HG03060 (cell line): ENCODE data around the gene SHF.

Experiments
- ATAC-seq: cut with Tn5 transposase; IDR thresholded peaks from one replicate; pipeline ENCODE4 v1.9.1; 2021; ENCODE audit warnings: low read depth, moderate number of reproducible peaks; ENCODE audit not compliant: unreplicated experiment

SHF gene

DNA sequence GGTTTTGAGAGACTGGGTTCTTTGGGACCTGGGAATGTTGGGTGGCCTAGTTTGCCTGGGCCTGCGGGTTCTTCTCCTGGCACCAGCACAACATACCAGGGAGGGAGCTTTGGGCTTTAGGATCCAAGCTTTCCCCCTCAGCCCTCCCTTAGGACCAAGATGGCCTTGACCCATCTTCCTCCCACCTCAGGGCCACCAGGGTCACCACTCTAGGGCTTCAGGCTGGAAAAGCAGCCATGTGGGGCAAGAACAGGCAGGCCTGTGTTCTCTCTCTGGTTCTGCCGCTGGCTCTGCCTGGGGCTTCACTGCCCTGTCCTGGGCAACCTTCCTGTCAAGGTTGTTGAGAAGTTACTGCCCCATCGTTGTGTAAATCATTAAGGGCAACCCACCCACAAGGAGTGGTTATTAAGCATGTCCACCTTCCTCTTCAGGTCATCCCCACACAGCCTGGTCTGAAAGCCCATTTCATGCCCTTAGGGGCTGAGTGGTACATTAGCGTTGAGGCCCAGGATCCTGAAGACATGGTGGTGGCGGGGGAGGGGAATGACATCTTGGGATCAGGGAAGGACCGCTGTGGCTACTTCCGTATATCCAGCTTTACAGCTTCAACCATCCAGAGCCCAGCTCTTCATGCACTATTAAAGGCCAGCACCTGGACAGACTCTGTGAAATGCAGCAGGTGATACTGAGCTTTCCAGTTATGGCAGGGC is 57.3 kb downstream of the SHF start:
- no peak for ATAC-seq

DNA sequence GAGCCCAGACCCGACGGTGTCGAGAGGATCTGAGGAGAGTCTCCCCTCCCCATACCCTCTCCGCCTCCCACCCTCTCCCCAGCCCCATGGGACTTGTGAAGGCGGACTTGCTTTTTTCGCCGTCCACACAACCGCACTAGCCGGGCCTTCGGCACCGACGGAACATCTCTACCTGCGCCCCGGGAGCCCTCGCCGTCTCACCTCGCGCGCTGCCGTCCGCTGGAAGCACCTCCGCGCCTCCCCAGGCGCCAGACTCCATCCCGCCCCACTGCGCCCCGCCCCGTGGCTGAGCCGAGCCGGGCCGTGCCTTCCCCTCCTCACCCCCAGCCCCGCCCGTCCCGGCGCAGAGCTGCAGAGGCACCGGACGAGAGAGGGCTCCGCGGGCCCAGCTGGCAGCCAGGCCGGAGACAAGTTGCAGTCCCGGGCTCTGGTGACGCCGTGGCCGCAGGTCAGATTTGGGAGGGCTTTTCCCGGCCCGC is 58.1 kb downstream of the SHF start, which contains the start of the genes DUOX1 and DUOXA1:
DUOX1 (plus strand) TSS at position 344 of the 479 bp plus-strand sequence. CDS start 1,973 bp downstream, outside the sequence.
DUOXA1 (minus strand) TSS at position 229 of the 479 bp plus-strand sequence. CDS start 6,865 bp downstream, outside the sequence.
- ATAC-seq, result no peak

DNA sequence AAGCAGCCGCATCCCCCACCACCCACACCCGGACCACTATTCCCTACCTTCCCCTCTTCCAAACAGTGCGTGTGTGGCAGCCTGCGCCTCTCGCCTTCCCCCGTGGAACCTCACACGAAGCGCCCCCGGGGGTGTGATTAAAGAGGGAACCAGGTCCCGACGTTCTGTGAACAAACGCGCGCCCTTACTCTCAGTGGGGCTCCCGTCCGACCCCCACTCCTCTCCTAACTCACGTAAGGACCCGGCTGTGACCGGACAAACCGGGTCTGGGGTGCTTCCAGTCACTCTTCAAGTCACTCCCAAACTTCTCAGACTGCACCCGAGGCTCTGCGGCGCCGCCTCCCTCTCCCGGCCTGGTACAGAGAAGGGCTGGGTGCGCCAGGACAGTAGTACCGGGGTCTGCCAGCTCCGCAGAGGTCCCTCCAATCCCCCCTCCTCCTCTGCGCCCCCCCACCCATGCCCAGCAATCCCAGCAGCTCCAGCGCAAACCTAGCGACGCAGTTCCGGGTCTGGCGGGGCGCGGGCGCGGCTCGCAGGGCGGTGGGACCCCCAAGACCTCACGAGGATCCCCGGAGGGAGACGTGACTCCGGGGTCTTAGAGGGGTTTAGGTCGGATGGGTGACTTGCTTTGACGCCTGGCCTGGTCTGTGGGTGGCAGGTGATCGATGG is 58.7 kb downstream of the SHF start:
- ATAC-seq, result no peak

DNA sequence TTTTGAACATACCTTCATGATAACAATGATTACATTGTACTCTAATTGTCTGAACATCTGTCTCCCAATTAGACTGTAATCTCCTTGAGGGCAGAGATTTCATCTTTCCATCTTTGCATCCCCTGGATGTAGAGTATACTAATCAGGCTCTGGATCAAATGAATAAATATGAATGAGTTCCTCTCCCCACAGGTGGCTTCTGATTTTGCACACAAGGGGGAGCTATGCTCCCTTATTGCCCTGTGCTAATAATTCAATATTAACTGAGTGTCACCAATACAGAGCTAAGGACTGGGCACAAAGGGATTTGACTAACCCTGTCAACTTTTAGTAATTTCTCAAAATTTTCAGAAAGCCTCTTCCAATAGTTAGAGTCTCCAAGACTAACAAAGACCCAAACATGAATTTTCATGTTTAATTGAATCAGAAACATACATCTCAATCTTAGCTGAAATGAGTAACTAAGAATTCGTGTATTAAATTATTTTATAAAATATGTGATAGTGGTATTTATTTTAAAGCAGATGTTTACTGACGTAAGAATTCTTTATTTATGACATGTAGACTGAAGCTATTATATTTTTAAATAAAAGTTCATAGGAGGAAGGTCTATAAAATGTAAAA is 61.1 kb downstream of the SHF start:
- no peak for ATAC-seq

DNA sequence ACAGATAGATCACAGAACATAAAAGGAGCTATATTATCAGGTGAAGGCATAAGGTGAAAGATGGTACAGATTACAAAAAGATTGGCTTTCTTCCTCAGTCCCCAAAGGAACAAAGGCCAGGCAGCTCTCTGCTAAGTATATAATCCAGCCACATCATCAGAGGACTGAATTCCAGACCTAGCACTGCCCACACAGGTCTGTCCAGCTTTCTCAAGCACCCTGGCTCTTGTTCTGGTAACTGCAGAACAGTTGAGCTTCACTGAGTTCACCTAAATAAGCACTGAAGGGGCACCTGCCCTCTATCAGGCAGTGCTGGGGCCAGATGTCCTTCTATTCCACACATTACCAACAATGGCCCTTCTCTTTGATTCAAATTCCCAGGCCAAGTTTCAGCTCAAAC is 64.4 kb downstream of the SHF start:
- no peak for ATAC-seq

DNA sequence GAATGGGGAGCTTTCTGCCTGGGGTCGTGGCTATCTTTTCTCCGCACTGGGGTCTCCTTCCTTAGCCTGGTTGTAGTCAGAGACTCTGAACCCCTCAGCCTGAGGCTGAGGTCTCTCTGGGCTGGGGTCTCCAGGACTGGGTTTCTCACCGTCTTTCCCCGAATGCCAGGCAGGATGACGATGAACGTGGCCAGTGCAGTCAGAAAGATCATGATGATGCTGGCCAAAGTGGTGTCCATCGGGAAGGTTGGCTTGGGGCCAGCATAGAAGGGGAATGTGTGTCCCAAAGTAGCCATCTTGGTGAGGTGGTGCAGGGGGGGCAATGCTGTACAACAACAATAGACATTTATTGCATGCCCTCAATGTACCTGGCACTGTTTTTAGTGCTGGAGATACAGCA is 65.0 kb downstream of the SHF start:
- no peak for ATAC-seq

DNA sequence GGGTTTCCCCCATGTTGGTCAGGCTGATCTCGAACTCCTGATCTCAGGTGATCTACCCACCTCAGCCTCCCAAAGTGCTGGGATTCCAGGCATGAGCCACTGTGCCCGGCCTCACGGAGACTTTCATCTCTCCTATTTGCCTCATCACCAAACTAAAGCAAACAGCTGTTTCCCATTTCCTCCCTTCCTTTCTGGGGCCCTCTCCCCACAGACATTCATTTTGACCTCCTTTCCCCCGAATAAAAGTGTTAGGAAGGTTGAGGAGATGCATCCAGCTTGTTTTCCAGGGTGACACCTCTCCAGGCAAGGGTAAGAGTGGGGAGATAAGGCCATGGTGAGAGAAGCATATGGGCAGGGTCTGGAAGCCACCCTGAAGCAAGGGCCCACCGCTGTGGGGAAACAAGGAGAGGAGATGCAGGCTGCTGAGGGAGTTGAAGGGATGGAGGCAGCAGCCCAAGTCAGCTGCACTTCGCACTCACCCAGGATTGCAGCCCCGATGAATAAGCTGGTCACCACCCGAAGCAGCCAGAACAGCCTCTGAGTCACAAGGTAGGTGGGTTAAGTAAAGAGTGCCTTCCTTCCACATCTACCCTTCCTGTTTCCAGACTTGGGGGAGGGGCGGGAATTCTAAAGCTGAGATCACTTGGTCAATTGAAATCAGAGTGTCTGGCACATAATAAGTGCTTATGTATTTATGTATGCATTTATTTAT is 65.9 kb downstream of the SHF start:
- no peak for ATAC-seq

DNA sequence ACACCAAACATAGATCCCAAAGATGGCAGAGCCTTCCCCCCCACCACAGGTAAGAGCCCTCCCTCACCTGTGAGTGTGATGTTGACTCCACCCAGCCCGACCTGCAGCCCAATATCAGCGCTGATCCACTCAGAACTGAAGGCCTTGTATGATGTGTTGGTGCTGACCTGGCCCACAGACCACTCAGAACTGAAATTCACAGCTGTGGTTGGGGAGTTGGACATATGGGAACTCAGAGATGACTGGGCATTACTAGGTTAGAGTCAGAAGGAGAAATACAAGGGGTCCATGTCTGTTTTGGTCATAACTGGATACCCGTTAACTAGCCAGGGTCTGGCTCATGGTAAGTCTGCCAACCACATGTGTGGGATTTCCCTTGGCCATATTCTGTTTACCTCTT is 66.7 kb downstream of the SHF start:
- no peak for ATAC-seq

DNA sequence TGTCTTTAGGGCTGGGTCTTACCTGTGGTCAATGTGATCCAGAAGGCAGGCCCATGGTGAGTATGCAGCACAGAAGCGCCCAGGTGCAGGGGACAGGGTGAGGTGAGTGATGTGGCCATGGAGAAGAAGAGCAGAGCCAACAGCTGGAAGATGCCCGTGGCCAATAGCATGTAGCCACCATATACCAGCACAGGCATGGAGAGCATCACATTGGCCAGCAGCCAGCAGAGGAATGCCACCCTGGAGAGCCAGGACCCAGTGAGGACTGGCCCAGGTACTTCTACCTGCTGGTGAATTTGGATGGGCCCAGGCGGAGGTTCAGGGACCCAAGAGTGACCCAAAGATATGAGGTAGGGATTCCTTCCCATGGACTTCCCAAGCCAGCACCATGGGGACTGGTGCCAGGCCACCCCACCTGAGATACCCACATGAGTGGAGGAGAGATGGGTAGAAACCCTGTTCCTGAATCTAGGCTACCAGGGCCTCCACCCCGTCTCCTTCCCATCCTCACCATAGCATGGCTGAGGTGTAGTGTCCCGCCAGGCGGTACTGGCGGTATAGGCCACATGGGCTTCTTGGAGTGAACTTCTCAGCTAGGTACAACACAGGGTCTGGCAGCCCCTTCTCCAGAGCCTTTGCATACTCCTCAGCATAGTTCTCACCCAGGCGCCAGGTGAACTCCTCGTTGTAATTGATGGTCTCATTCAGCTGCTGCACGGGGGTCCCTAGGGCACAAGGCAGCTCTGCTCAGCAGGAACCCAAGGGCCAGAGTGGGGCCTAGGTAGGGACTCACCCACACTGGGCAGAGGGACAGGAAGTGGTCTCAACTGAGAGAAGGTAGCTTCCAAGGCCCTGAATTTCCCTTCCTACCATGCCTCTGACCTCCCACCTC is 67.4 kb downstream of the SHF start:
- no peak for ATAC-seq

DNA sequence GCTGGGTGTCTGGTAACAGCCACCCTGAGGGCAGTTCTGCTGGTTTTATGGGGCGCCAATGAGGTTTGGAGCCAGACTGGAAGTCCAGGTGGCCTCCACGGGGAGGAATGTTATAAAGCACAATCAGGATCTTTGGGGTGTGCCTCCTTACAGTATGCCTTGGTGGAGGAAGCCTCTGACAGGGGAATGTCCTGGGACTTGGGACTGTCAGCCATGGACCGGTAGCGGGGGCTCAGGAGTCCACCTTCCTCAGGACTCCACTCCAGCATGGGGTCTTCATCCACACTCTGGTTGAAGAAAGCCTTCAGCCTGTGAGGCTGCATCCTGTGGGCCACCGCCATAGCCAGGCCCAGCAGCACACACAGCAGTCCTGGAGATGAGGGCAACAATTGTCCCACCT is 68.8 kb downstream of the SHF start:
- ATAC-seq, result no peak

DNA sequence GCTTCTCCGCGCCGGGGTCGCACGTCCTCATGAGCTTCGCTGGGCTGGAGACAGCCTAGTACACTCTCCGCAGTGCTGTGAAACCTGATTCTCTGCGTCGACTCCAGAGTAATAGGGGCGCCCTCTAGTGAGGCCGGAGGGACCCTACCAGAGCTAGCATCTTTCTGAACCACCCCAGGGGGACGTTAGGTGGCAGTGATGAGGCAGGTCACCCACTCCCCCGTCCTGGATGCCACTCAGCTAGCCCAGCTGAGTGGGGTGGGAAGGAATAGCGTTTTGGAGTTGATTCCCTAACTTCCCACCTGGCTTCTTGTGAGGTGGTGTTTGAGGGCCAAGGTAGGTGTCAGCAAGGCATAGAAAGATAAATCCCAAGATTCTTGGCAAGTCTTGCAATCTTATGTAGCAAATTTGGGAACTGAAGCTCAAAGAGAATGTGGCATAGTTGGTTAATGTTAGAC is 69.6 kb downstream of the SHF start:
- ATAC-seq, result peak; percentile 59

DNA sequence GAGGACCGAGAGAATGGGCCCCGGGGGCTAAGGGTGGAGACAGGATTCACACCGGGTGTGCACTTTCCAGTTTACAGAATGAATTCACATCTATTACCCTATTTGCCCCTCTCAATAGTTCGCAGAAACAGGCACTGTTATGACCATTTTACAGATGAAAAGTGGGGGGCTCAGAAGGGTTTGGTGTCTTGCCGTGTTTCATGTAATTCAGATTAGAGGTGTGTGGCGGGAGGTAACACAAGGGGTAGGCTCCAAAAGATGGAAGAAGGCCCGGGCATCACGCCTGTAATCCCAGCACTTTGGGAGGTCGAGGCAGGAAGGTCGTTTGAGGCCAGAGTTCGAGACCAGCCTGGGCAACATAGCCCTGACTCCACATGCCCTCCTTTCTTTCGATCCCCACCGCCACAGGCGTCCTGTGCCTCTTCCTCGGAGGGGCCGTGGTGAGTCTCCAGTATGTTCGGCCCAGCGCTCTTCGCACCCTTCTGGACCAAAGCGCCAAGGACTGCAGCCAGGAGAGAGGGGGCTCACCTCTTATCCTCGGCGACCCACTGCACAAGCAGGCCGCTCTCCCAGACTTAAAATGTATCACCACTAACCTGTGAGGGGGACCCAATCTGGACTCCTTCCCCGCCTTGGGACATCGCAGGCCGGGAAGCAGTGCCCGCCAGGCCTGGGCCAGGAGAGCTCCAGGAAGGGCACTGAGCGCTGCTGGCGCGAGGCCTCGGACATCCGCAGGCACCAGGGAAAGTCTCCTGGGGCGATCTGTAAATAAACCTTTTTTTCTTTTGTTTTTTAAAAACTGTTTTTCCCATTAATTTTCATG is 70.2 kb downstream of the SHF start:
- ATAC-seq, result peak; percentile 19
